Activated T-cell treated with anti-CD3 and anti-CD28 coated beads for 4 hours (primary cell): ENCODE measurements around the gene CD80.

Source experiments
- DNase-seq: peaks from one replicate; pipeline ENCODE4 v3.0.0-alpha.2; 2020

The CD80 gene

GRCh38 chr3:119492128-119492527 lies 67.3 kb downstream of the CD80 start:
- DNase-seq, result no peak

DNA sequence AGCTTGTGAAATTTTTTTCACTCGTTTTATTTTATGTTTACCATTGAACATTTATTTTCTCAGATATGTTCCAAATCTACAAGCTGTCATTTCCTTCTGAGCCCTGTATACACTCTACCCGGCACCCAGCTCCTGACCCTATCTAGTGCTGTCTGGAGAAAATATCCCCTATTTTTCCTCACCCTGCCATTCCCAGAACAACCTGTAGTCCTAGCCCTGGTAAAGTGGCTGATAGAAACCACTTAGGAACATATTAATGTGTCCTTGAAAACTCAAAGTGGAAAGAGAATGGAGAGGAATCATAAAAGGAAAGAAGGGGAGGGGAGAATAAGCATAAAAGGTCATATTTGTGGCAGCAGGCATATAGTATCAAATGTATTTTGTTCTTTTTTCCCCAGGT lies 69.3 kb downstream of the CD80 start:
- no peak for DNase-seq

DNA sequence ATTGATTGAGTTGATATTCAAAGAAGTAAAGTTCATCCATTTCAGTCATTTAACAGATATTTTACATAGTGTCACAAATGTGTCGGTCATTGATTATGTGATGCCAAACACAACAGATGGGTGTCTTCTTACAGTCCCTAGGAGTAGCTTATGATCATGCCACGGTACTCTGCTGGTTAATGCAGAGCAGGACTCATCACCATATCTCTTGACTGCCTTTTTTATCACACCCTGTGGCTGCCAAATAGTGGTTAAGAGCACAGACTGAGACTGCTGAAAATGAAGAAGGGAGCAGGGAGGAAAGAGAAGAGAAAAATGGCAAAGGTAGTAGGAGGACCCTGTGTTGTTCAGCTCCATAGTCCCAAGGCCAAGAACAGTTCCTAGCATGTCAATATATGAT lies 73.9 kb downstream of the CD80 start:
- DNase-seq, result no peak

DNA sequence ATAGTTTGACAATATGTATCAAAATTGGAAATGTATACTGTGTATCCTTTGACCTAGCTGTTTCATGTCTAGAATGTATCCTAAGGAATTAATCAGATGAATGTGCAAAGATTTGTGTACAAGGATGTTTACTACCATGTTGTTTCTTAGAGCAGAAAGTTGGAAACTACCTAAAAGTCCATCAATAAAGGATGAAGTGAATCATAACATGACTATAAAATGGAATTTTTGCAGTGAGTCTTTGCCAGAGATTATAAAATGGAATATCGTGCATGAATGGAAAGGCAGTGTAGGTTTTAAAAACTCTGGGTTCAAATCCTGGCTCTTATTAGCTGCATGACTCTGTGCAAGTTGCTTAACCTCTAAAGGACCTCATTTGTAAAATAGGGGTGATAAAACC lies 76.3 kb downstream of the CD80 start:
- no peak for DNase-seq

DNA sequence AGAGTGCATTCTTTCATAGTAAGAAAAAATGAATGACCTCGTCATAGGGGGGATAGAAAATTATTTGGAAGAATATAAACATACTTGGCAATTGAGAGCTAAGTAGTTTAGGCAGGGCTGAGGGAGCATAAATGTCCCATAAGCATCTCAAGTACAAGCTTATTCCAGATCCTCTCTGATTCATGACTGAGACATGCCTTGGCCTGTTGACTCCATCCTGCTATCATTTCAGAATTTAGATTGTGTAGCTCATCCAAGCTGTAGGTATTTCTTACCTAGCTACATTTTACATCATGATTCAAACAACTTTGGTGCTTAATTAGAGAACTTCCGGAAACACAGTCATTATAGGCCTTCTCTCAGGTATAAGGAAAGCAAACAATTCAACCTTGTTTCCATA lies 78.3 kb downstream of the CD80 start:
- DNase-seq, result no peak
